ENCODE data around the gene ACOT12.
"Not testable (repeated sequence)": the region's sequence is repeated elsewhere in the genome, so short reads cannot be mapped to it uniquely, and the experiment has no call there.

The ACOT12 gene

DNA sequence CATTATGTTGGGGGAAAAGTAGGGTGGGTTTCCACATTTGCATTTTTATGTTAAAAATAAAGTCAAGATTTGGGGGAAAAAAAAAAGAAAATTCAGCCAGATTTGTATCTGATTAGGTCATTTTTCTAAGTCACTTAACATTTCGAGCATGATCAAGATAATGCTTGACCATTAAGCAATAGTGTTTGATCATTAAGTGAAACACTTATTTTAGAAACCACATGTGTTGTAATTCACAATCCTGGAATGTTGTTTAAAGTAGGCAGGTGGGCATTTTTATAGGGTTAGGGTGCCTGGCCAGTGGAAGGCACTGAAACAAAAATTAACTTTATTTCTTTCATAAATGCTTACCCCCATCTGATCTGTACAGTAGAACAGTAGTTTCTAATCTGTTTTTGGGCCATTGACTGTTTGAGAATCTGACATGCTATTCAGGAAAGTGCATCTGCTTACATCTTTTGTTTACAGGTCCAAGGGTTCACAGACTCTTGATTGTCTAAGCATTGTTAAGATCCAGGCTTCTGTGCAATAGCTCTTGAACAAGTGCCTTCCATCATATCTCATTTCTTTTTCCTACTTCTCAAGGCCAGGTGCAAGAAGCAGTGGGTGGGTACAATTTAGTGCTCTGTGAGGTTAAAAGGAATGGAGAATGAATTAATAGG is 83.4 kb downstream of the ACOT12 start:
- ATAC-seq (ENCODE audit: low read depth) (no peak), DNase-seq (ENCODE audit: low spot score in 2 of 2) (no peak)
- Mint-ChIP-seq H3K36me3 (peaks cover 17% of the 10 kb centered on the region), H3K4me1 (no peaks in the 10 kb centered on the region), H3K27ac (no peak overlapping the region), H3K4me3 (no peak overlapping the region), H3K9me3 (no peaks in the 10 kb centered on the region), H3K27me3 (no peaks in the 10 kb centered on the region)

DNA sequence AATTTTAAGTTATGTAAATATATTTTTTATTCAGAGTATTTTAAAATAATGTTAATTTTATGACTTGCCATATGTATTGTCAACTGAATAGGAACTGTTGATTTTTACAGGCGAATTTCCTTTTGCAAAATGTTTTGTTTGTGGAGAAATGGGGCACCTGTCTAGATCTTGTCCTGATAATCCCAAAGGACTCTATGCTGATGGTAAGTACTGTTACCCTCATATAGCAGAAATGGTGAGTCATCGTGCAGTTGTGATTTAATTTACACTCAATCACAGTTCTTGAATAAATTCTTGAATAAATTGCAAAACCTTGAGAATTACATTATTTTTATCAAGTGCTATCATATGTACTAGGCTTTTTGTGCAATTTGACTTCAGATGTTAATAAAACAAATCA is 85.1 kb downstream of the ACOT12 start:
- DNase-seq (ENCODE audit: low spot score in 2 of 2), result no peak
- Mint-ChIP-seq H3K27me3 (no peaks in the 10 kb centered on the region), H3K27ac (no peak overlapping the region), H3K36me3 (peaks cover 16% of the 10 kb centered on the region), H3K4me3 (no peak overlapping the region), H3K9me3 (no peaks in the 10 kb centered on the region), H3K4me1 (peaks cover 3% of the 10 kb centered on the region)
- no peak for ATAC-seq (ENCODE audit: low read depth)

DNA sequence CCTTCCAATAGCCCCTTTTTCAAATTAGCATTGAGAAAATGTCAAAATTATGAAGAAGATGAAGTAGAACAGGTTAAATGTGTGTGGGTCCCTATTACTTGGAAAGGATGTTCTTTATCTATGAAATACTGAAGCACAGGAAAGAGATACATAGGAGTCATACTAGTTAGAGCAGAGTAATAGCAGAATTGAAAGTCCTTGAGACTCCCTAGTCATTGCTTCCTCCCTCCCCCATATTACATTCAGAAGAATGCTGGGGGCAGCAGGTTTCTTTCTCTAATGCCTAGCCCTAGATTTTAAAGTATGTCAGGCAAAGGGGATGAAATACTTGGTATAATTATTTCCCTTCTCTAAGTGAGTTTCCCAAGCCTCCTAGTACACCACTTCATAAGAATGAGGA is 88.1 kb downstream of the ACOT12 start:
- Mint-ChIP-seq H3K9me3 (no peaks in the 10 kb centered on the region), H3K27me3 (no peaks in the 10 kb centered on the region), H3K36me3 (peaks cover 7% of the 10 kb centered on the region), H3K4me3 (no peak overlapping the region), H3K27ac (no peak overlapping the region), H3K4me1 (peaks cover 10% of the 10 kb centered on the region)
- DNase-seq (ENCODE audit: low spot score in 2 of 2) (no peak), ATAC-seq (ENCODE audit: low read depth) (no peak)

DNA sequence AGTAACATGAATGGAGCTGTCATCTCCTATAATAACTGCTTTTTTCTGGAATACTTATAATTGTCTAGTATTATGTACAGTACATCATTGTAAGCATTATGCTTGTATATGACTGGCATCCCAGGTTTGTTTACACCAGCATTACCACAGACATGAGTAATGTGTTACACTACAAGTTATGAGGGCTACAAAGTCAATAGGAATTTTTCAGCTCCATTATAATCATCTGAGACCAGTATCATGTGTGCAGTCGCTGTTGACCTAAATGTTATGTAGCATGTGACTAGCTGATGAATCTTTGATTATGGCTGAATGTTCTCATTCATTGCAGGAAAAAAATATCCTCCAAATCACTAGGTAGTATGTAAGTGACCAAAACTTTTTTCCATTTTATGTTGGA is 90.4 kb downstream of the ACOT12 start:
- Mint-ChIP-seq H3K36me3 (peaks cover 5% of the 10 kb centered on the region), H3K4me3 (no peak overlapping the region), H3K9me3 (no peaks in the 10 kb centered on the region), H3K27me3 (no peaks in the 10 kb centered on the region), H3K27ac (no peak overlapping the region), H3K4me1 (peaks cover 25% of the 10 kb centered on the region)
- no peak for DNase-seq (ENCODE audit: low spot score in 2 of 2)
- no peak for ATAC-seq (ENCODE audit: low read depth)

DNA sequence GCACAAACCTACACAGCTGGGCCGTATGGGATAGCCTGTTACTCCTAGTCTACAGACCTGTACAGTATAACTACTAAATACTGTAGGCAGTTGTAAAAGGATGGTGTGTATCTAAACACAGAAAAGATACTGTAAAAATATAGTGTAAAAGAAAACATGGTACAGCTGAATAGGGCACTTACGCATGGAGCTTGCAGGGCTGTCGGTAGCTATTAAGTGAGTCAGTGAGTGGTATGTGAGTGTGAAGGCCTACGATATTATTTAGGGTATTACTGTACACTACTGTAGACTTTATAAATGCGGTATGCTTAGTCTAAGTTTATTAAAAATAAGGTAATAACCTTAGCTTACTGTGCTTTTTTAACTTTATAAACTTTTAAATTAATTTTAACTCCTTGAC is 91.3 kb downstream of the ACOT12 start:
- H3K9me3 Mint-ChIP-seq, result no peaks in the 10 kb centered on the region
- DNase-seq (ENCODE audit: low spot score in 2 of 2) (no peak), ATAC-seq (ENCODE audit: low read depth) (no peak)
- peaks cover 28% of the 10 kb centered on the region for H3K4me1 Mint-ChIP-seq
- peaks cover 5% of the 10 kb centered on the region for H3K36me3 Mint-ChIP-seq
- H3K27ac Mint-ChIP-seq, result peak overlapping the region; percentile 94
- H3K27me3 Mint-ChIP-seq, result no peaks in the 10 kb centered on the region
- H3K4me3 Mint-ChIP-seq, result peak overlapping the region; percentile 93

DNA sequence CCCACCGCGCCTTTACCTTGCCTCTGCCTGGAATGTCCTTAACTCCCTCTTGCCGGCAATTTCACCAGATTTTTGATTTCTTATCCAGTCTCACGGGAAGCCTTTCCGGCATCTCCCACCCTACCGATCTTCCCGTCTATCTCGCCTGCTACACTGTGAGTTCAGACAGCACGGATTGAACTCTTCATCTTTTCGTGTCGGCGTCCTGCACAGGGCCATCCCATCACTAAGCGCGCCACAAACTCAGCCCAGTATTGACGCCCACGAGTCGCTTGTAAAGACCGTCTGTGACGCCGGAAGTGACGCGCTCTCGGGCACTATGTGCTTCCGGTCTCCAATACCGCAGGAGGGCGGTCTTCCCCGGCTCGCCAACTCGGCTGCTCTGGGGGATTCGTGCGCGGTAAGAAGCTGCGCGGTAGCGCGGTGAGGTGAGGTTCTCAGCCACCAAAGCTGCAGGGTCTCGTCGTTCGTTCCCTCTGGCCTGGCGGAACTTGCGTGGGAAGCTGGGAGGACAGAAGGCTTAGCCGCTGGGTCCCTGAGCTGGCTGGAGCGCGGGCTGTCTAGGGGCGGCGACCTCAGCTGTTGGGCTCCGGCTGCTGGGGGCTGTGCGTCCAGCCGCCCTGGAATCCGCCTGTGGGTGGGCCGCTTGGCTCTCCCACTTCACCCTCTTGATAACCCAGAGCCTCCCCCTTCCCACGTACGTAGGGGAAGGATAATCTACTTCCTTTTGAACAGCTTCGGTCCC is 92.5 kb downstream of the ACOT12 start, which contains the start of gene ZCCHC9:
Gene ZCCHC9 (plus strand): TSS at position 317 of the 745 bp plus-strand sequence. CDS start 3,171 bp downstream, outside the sequence.
- peak within 1 kb of the TSS; percentile 94 for H3K27ac Mint-ChIP-seq
- H3K4me3 Mint-ChIP-seq, result peak within 1 kb of the TSS; percentile 93
- DNase-seq (ENCODE audit: low spot score in 2 of 2) (peak; percentile 86 to 89), ATAC-seq (ENCODE audit: low read depth) (peak; percentile 93)
- H3K27me3 Mint-ChIP-seq, result no peaks in the 10 kb centered on the region
- peaks cover 28% of the 10 kb centered on the region for H3K4me1 Mint-ChIP-seq
- H3K36me3 Mint-ChIP-seq, result peaks cover 5% of the 10 kb centered on the region
- no peaks in the 10 kb centered on the region for H3K9me3 Mint-ChIP-seq

DNA sequence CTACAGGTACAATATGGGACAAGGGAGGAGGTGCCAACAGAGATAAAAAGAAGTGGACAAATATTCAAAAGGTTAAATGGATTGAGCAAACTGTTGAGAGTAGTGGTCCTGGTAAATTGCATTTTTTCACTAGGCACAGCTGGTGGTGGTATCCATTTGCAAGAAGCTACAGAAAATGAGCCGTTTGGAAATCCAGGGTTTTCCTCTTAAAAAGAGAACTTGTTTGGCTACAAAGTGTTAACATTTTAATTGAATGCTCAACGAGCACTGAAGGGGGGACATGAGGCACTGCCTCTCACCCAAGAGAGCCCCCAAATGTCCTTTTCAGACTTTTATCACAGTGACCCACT is 93.0 kb downstream of the ACOT12 start:
- H3K4me3 Mint-ChIP-seq, result peak overlapping the region; percentile 93

DNA sequence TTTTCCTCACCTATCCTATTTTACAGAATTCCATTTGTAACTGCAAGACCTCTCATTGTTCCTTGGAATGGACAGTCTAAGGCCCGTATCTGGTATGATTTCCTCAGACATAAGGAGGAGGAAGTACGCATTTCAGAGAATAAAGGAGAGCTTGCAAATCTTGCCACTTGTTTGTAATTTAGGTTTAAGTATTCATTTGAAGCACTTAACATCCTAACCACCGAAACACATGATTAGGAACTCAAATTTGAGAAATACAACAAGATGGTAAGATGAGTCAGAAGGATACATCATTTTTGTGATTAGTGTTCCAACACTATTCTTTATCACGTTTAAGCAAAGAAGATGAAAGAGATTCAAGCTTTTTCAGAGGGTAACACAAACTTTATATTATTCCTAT is 96.4 kb downstream of the ACOT12 start:
- H3K4me3 Mint-ChIP-seq, result no peak overlapping the region
- H3K4me1 Mint-ChIP-seq, result peaks cover 27% of the 10 kb centered on the region
- no peak overlapping the region for H3K27ac Mint-ChIP-seq
- peaks cover 12% of the 10 kb centered on the region for H3K36me3 Mint-ChIP-seq
- ATAC-seq (ENCODE audit: low read depth), result no peak
- no peaks in the 10 kb centered on the region for H3K27me3 Mint-ChIP-seq
- no peak for DNase-seq (ENCODE audit: low spot score in 2 of 2)
- H3K9me3 Mint-ChIP-seq, result peaks cover 6% of the 10 kb centered on the region

More for the DNA sequence above, 93.0 kb downstream of the ACOT12 start:
- peaks cover 28% of the 10 kb centered on the region for H3K4me1 Mint-ChIP-seq
- H3K27me3 Mint-ChIP-seq, result no peaks in the 10 kb centered on the region
- peak overlapping the region; percentile 94 for H3K27ac Mint-ChIP-seq
- no peak for ATAC-seq (ENCODE audit: low read depth)
- H3K36me3 Mint-ChIP-seq, result peaks cover 5% of the 10 kb centered on the region
- DNase-seq (ENCODE audit: low spot score in 2 of 2), result no peak
- H3K9me3 Mint-ChIP-seq, result no peaks in the 10 kb centered on the region

DNA sequence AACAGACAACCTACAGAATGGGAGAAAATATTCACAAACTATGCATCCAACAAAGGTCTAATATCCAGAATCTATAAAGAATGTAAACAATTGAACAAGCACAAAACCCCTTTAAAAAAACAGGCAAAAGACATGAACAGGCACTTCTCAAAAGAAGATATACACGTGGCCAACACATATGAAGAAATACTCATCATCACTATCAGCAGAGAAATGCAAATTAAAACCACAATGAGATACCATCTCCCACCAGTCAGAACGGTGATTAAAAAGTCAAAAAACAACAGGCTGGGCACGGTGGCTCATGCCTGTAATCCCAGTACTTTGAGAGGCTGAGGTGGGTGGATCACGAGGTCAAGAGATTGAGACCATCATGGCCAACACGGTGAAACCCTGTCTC is 99.9 kb downstream of the ACOT12 start:
- H3K36me3 Mint-ChIP-seq, result peaks cover 38% of the 10 kb centered on the region
- peaks cover 20% of the 10 kb centered on the region for H3K4me1 Mint-ChIP-seq
- not testable (repeated sequence) for H3K4me3 Mint-ChIP-seq; ATAC-seq (ENCODE audit: low read depth); H3K27me3 Mint-ChIP-seq; H3K27ac Mint-ChIP-seq; DNase-seq (ENCODE audit: low spot score in 2 of 2)
- H3K9me3 Mint-ChIP-seq, result peaks cover 18% of the 10 kb centered on the region

DNA sequence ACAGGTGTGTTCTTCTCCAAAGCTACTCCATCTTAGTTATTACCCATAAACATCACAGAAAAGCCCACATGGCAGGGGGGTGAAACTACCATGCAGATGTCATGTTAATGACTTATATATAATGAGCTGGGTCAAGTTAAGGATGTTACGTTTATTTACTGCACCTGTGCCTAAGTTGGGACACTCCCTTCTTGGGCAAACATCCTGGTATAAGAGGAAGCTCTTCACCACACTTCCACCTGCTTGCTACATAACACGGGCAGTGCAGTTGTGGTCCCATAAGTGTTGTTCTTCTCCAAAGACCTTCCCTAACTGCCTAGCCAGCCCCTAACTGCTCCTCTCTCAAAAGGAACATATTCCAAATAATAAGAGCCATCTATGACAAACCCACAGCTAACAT is 101.8 kb downstream of the ACOT12 start:
- H3K4me1 Mint-ChIP-seq, result peaks cover 17% of the 10 kb centered on the region
- peak overlapping the region; percentile 41 for H3K27ac Mint-ChIP-seq
- ATAC-seq (ENCODE audit: low read depth) (peak; percentile 78), DNase-seq (ENCODE audit: low spot score in 2 of 2) (no peak)
- H3K27me3 Mint-ChIP-seq, result no peaks in the 10 kb centered on the region
- H3K4me3 Mint-ChIP-seq, result peak overlapping the region; percentile 11
- H3K9me3 Mint-ChIP-seq, result peaks cover 18% of the 10 kb centered on the region
- peaks cover 38% of the 10 kb centered on the region for H3K36me3 Mint-ChIP-seq

DNA sequence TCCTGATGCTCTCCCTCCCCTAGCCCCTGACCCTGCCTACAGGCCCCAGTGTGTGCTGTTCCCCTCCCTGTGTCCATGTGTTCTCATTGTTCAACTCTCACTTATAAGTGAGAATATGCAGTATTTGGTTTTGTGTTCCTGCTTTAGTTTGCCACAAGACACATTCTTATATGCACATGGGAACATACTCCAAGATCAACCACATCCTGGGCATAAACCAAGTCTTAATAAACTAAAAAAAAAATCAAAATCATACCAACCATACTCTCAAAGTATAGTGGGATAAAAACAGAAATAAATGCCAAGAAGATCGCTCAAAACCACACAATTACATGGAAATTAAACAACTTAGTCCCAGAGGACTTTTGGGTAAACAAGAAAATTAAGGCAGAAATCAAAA is 103.8 kb downstream of the ACOT12 start:
- peaks cover 19% of the 10 kb centered on the region for H3K4me1 Mint-ChIP-seq

DNA sequence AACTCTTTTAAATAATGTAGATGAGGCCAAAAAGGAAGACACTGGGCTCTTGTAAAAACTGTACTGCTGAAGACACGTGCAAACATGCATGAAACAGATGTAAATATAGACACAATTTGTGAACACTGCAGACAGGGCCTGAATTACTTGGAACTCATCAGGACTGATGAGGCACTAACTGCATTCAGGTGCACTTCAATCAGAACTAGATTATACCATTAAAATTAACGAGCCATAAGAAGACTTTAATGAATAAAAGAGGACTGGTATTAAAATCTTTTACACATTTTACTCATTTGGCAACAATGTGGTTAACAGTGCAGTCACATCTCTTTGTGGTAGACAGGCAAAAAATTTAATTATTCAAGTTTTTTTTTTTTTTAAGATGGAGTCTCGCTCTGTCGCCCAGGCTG is 105.9 kb downstream of the ACOT12 start:
- Mint-ChIP-seq H3K27ac (no peak overlapping the region), H3K4me3 (no peak overlapping the region), H3K4me1 (peaks cover 17% of the 10 kb centered on the region), H3K27me3 (no peaks in the 10 kb centered on the region), H3K9me3 (peaks cover 13% of the 10 kb centered on the region), H3K36me3 (peaks cover 31% of the 10 kb centered on the region)
- no peak for ATAC-seq (ENCODE audit: low read depth)
- DNase-seq (ENCODE audit: low spot score in 2 of 2), result no peak

More for the DNA sequence above, 103.8 kb downstream of the ACOT12 start:
- H3K9me3 Mint-ChIP-seq, result peaks cover 18% of the 10 kb centered on the region
- no peaks in the 10 kb centered on the region for H3K27me3 Mint-ChIP-seq
- peaks cover 41% of the 10 kb centered on the region for H3K36me3 Mint-ChIP-seq
- no peak overlapping the region for H3K27ac Mint-ChIP-seq
- H3K4me3 Mint-ChIP-seq, result no peak overlapping the region
- no peak for DNase-seq (ENCODE audit: low spot score in 2 of 2)
- no peak for ATAC-seq (ENCODE audit: low read depth)

DNA sequence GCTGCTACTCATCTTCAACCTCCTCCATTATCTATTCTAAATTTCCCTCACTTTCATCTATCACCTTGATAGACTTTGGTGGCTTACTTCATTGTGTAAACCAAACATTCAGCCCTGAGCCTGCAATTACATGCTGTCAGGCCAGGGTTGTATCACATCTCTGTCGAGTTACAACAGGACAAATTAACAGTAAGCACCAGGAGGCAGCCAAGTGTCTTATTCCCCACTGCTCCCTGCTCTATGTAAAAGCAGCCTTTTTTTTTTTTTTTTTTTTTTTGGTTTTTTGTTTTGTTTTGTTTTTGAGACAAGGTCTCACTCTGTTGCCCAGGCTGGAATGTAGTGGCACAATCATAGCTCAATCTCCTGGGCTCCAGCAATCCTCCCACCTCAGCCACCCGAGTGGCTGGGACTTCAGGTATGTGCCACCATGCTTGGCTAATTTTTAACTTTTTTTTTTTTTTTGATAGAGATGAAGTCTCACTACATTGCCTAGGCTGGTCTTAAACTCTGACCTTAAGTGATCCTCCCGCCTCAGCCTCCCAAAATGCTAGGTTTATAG is 107.8 kb downstream of the ACOT12 start:
- H3K4me1 Mint-ChIP-seq, result peaks cover 10% of the 10 kb centered on the region
- no peak for DNase-seq (ENCODE audit: low spot score in 2 of 2)
- H3K4me3 Mint-ChIP-seq, result no peak overlapping the region
- H3K27ac Mint-ChIP-seq, result no peak overlapping the region
- peaks cover 21% of the 10 kb centered on the region for H3K36me3 Mint-ChIP-seq
- no peaks in the 10 kb centered on the region for H3K27me3 Mint-ChIP-seq
- ATAC-seq (ENCODE audit: low read depth), result no peak
- H3K9me3 Mint-ChIP-seq, result peaks cover 5% of the 10 kb centered on the region

DNA sequence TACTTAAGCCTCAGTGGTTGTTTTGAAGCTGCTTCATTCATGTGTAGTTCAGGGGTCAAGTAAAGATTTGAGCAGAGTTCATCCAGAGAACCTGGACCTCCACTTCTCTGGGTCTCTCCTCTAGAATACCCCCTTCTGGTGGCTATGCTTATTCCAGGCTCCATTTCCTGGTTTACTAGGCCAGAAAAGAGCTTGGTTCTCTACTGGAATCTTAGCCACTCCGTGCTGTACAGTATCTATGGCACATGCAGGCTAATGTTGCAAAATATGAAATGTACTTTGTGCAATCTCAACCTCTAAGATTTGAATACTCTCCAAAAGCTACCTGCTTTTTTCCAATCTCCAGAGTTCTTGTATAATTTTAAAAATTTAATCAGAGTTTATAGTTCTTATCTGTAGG is 110.0 kb downstream of the ACOT12 start:
- no peaks in the 10 kb centered on the region for H3K27me3 Mint-ChIP-seq
- ATAC-seq (ENCODE audit: low read depth) (no peak), DNase-seq (ENCODE audit: low spot score in 2 of 2) (no peak)
- H3K36me3 Mint-ChIP-seq, result peaks cover 13% of the 10 kb centered on the region
- H3K27ac Mint-ChIP-seq, result no peak overlapping the region
- no peak overlapping the region for H3K4me3 Mint-ChIP-seq
- peaks cover 12% of the 10 kb centered on the region for H3K4me1 Mint-ChIP-seq
- H3K9me3 Mint-ChIP-seq, result no peaks in the 10 kb centered on the region
